Measurements from ENCODE around the gene SCN3B.

SCN3B gene

DNA sequence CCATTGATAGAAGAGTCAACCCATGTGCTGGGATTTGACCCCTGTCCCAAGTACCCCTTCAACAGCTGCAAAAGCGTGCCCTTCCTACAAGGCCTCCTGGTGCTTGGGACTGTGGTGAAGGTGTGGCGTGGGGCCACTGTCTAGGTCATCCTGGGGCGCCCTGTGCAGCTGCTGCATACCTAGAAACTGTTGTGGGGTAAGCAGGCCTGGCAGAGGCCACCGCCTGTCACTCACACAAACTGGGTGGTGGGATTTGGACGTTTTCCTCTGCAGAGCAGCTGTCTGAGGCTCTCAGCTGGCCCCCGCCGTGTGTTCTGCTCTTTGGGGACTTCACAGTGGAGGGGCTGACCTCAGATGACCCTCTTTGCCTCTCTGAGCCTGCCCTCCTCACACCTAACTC, 69.7 kb downstream of the SCN3B start:
- Histone ChIP-seq H3K27me3 (ENCODE audit: control insufficient read depth in 3 of 3, insufficient read depth in 3 of 3, low read depth in 1 of 3, low read length in 3 of 3) (peaks cover 0 to 2% (median 0%) of the 10 kb centered on the region in 3 experiments), H2AK5ac (ENCODE audit: low read depth, low read length) (peak overlapping the region; percentile 34), H3K36me3 (replicated peaks in 1 of 2; ENCODE audit: control insufficient read depth in 2 of 2, insufficient read depth in 2 of 2, low read length in 2 of 2) (peaks cover 0 to 5% of the 10 kb centered on the region in 2 donors), H3K9me3 (replicated peaks in 1 of 2; ENCODE audit: control insufficient read depth in 2 of 2, insufficient read depth in 1 of 2, low read depth in 1 of 2, low read length in 2 of 2) (peaks cover 0 to 4% of the 10 kb centered on the region in 2 donors), H3K4ac (ENCODE audit: low read length) (no peak overlapping the region), H3K4me1 (ENCODE audit: control insufficient read depth in 2 of 2, insufficient read depth in 1 of 2, low read depth in 1 of 2, low read length in 2 of 2) (peaks cover 0 to 29% of the 10 kb centered on the region in 2 donors), H4K91ac (ENCODE audit: low read depth, low read length, poor library complexity) (no peak overlapping the region), H3K18ac (ENCODE audit: low read length) (no peak overlapping the region), H3K23ac (ENCODE audit: low read depth, low read length, poor library complexity) (peak overlapping the region; percentile 5), H2BK5ac (ENCODE audit: low read length) (peak overlapping the region; percentile 35), H3K9ac (ENCODE audit: low read depth, low read length, poor library complexity) (peak overlapping the region; percentile 39), H4K8ac (ENCODE audit: low read depth, low read length) (no peak overlapping the region), H2BK15ac (ENCODE audit: low read length) (no peak overlapping the region), H3K79me1 (ENCODE audit: low read depth, low read length) (peaks cover 10% of the 10 kb centered on the region), H3K4me3 (ENCODE audit: low read length in 2 of 2) (no peak overlapping the region), H3K14ac (ENCODE audit: low read length) (peak overlapping the region; percentile 13), H3K27ac (replicated peaks; ENCODE audit: low read length) (no peak overlapping the region), H2BK12ac (ENCODE audit: low read length) (peak overlapping the region; percentile 7), H2AFZ (ENCODE audit: low read length) (no peak overlapping the region), H2BK120ac (ENCODE audit: low read depth, low read length) (no peak overlapping the region), H3K4me2 (ENCODE audit: insufficient read depth, low read length, poor library complexity, severe bottlenecking) (no peak overlapping the region)
- WGBS, 2 donors (ENCODE audit: extremely low coverage in 2 of 2, insufficient read length in 2 of 2, insufficient replicate concordance in 1 of 2) = no CpG with 5 or more reads among the region's 7 CpGs
- no peak for DNase-seq (ENCODE audit: low spot score)

DNA sequence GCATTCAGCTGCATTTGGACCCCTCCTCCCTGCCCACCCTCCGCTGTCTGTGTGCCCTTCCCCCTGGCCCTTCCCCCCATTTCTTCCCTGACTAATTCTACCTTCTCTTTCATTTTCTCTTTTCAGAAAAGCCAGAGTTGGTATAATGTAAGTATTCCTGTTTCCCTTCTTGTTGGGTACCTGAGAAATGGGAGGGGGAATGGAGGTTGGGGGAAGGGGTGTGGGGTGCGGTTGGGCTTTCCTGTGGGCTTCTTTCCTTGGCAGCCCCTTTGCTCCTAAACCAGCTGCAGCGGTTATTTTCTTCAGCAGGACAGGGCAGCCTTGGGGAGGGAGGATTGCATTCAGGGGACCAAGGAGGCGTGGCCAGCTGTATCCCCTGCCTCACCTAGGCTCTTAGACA, 70.2 kb downstream of the SCN3B start:
- Histone ChIP-seq H2BK15ac (ENCODE audit: low read length) (no peak overlapping the region), H2AK5ac (ENCODE audit: low read depth, low read length) (no peak overlapping the region), H3K4me1 (ENCODE audit: control insufficient read depth in 2 of 2, insufficient read depth in 1 of 2, low read depth in 1 of 2, low read length in 2 of 2) (peaks cover 0 to 29% of the 10 kb centered on the region in 2 donors), H4K91ac (ENCODE audit: low read depth, low read length, poor library complexity) (no peak overlapping the region), H2AFZ (ENCODE audit: low read length) (no peak overlapping the region), H3K4me2 (ENCODE audit: insufficient read depth, low read length, poor library complexity, severe bottlenecking) (no peak overlapping the region), H3K9me3 (replicated peaks in 1 of 2; ENCODE audit: control insufficient read depth in 2 of 2, insufficient read depth in 1 of 2, low read depth in 1 of 2, low read length in 2 of 2) (peaks cover 0 to 4% of the 10 kb centered on the region in 2 donors), H3K79me1 (ENCODE audit: low read depth, low read length) (peaks cover 10% of the 10 kb centered on the region), H4K8ac (ENCODE audit: low read depth, low read length) (no peak overlapping the region), H3K18ac (ENCODE audit: low read length) (no peak overlapping the region), H3K14ac (ENCODE audit: low read length) (no peak overlapping the region), H3K23ac (ENCODE audit: low read depth, low read length, poor library complexity) (no peak overlapping the region), H3K27ac (replicated peaks; ENCODE audit: low read length) (no peak overlapping the region), H3K9ac (ENCODE audit: low read depth, low read length, poor library complexity) (no peak overlapping the region), H2BK5ac (ENCODE audit: low read length) (peak overlapping the region; percentile 44), H2BK12ac (ENCODE audit: low read length) (no peak overlapping the region), H3K36me3 (replicated peaks in 1 of 2; ENCODE audit: control insufficient read depth in 2 of 2, insufficient read depth in 2 of 2, low read length in 2 of 2) (peaks cover 0 to 5% of the 10 kb centered on the region in 2 donors), H3K4me3 (ENCODE audit: low read length in 2 of 2) (no peak overlapping the region), H3K4ac (ENCODE audit: low read length) (no peak overlapping the region), H3K27me3 (ENCODE audit: control insufficient read depth in 3 of 3, insufficient read depth in 3 of 3, low read depth in 1 of 3, low read length in 3 of 3) (peaks cover 0 to 2% (median 0%) of the 10 kb centered on the region in 3 experiments), H2BK120ac (ENCODE audit: low read depth, low read length) (no peak overlapping the region)
- no peak for DNase-seq (ENCODE audit: low spot score)
- no CpG with 5 or more reads among the region's 4 CpGs for WGBS, 2 donors (ENCODE audit: extremely low coverage in 2 of 2, insufficient read length in 2 of 2, insufficient replicate concordance in 1 of 2)

DNA sequence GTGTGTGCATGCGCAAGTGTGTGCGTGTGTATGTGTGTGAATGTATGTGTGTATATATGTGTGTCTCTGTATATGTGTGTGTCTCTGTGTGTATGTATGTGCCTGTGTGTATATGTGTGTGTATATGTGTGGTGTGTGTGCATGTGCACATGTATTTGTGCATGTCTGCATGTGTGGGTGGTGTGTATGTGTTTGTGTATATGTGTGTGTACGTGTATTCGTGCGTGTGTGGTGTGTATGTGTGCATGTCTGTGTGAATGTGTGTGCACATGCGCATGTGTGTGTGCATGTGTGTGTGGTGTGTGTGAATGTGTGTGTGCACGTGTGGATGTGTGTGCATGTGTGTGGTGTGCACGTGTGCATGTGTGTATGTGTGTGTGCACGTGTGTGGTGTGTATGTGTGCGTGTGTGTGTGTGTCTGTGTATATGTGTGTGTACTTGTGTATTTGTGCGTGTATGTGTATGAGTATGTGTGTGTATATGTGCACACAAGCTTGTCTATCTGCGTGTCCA, 71.4 kb downstream of the SCN3B start:
- H3K14ac ChIP-seq (ENCODE audit: low read length) = peak overlapping the region; percentile 92
- H2BK12ac ChIP-seq (ENCODE audit: low read length) = no peak overlapping the region
- no peak for DNase-seq (ENCODE audit: low spot score)
- H3K4me1 ChIP-seq (ENCODE audit: control insufficient read depth in 2 of 2, insufficient read depth in 1 of 2, low read depth in 1 of 2, low read length in 2 of 2) = peaks cover 0 to 29% of the 10 kb centered on the region in 2 donors
- H2AK5ac ChIP-seq (ENCODE audit: low read depth, low read length) = no peak overlapping the region
- H3K27ac ChIP-seq (replicated peaks; ENCODE audit: low read length) = no peak overlapping the region
- peaks cover 10% of the 10 kb centered on the region for H3K79me1 ChIP-seq (ENCODE audit: low read depth, low read length)
- WGBS, 2 donors (ENCODE audit: extremely low coverage in 2 of 2, insufficient read length in 2 of 2, insufficient replicate concordance in 1 of 2) = 100% methylated on average over 1 of the region's 12 CpGs; no CpG with 5 or more reads in 1 of the 2 donors
- H3K36me3 ChIP-seq (replicated peaks in 1 of 2; ENCODE audit: control insufficient read depth in 2 of 2, insufficient read depth in 2 of 2, low read length in 2 of 2) = no peaks in the 10 kb centered on the region
- no peak overlapping the region for H3K4me2 ChIP-seq (ENCODE audit: insufficient read depth, low read length, poor library complexity, severe bottlenecking)
- H2BK120ac ChIP-seq (ENCODE audit: low read depth, low read length) = no peak overlapping the region
- H3K4me3 ChIP-seq (ENCODE audit: low read length in 2 of 2) = peak overlapping the region in 1 of 2 donors; percentile 55
- no peak overlapping the region for H2BK15ac ChIP-seq (ENCODE audit: low read length)
- no peak overlapping the region for H3K9ac ChIP-seq (ENCODE audit: low read depth, low read length, poor library complexity)
- no peak overlapping the region for H3K18ac ChIP-seq (ENCODE audit: low read length)
- H2BK5ac ChIP-seq (ENCODE audit: low read length) = peak overlapping the region; percentile 44
- peaks cover 0 to 4% of the 10 kb centered on the region in 2 donors for H3K9me3 ChIP-seq (replicated peaks in 1 of 2; ENCODE audit: control insufficient read depth in 2 of 2, insufficient read depth in 1 of 2, low read depth in 1 of 2, low read length in 2 of 2)
- peak overlapping the region; percentile 38 for H3K23ac ChIP-seq (ENCODE audit: low read depth, low read length, poor library complexity)
- no peak overlapping the region for H2AFZ ChIP-seq (ENCODE audit: low read length)
- no peak overlapping the region for H4K91ac ChIP-seq (ENCODE audit: low read depth, low read length, poor library complexity)
- H3K4ac ChIP-seq (ENCODE audit: low read length) = no peak overlapping the region
- peak overlapping the region; percentile 99 for H4K8ac ChIP-seq (ENCODE audit: low read depth, low read length)
- H3K27me3 ChIP-seq (ENCODE audit: control insufficient read depth in 3 of 3, insufficient read depth in 3 of 3, low read depth in 1 of 3, low read length in 3 of 3) = peaks cover 0 to 2% (median 0%) of the 10 kb centered on the region in 3 experiments

DNA sequence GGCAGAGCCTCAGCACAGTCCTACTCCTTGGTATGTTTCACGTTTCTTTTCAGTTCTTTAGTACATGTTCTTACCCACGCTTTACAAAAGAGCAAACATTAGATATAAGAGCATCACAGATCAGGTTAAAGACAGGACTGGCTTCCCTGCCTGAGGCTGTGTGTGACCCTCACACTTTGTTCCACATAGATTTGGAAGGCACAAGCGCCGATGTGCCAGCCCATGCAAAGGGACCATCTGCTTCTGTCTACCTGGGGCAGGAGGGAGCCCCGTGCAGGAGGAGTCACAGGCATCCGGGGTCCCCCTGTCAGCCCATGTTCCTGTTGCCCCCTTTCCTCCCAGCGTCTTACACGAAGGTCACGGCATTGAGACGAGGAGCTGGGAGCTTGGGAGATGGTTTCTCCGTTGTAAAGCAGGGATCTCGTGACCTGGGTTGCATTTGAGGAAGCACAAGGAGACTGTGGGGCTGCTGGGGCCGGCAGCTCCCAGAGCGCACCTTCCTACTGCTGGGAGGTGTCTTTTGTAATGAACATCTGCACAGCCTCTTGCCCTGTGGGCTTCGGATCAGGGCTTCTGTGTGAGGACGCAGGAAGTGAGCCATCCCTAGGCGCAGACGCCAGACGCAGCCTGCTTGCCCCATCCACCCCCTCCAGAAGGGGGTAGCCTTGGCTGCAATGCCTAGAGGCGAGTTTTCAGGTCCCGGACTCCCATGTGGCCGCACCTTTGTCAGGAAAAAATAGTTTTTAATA, 72.6 kb downstream of the SCN3B start:
- Histone ChIP-seq H3K4me2 (ENCODE audit: insufficient read depth, low read length, poor library complexity, severe bottlenecking) (no peak overlapping the region), H3K9ac (ENCODE audit: low read depth, low read length, poor library complexity) (no peak overlapping the region), H3K36me3 (replicated peaks in 1 of 2; ENCODE audit: control insufficient read depth in 2 of 2, insufficient read depth in 2 of 2, low read length in 2 of 2) (peaks cover 0 to 3% of the 10 kb centered on the region in 2 donors), H3K14ac (ENCODE audit: low read length) (no peak overlapping the region), H2BK12ac (ENCODE audit: low read length) (no peak overlapping the region), H3K4me1 (ENCODE audit: control insufficient read depth in 2 of 2, insufficient read depth in 1 of 2, low read depth in 1 of 2, low read length in 2 of 2) (peaks cover 0 to 31% of the 10 kb centered on the region in 2 donors), H3K4ac (ENCODE audit: low read length) (no peak overlapping the region), H2AFZ (ENCODE audit: low read length) (no peak overlapping the region), H2AK5ac (ENCODE audit: low read depth, low read length) (no peak overlapping the region), H4K91ac (ENCODE audit: low read depth, low read length, poor library complexity) (no peak overlapping the region), H3K27me3 (ENCODE audit: control insufficient read depth in 3 of 3, insufficient read depth in 3 of 3, low read depth in 1 of 3, low read length in 3 of 3) (peaks cover 0 to 2% (median 0%) of the 10 kb centered on the region in 3 experiments), H2BK15ac (ENCODE audit: low read length) (no peak overlapping the region), H2BK120ac (ENCODE audit: low read depth, low read length) (no peak overlapping the region), H4K8ac (ENCODE audit: low read depth, low read length) (no peak overlapping the region), H2BK5ac (ENCODE audit: low read length) (no peak overlapping the region), H3K23ac (ENCODE audit: low read depth, low read length, poor library complexity) (no peak overlapping the region), H3K79me1 (ENCODE audit: low read depth, low read length) (peaks cover 13% of the 10 kb centered on the region), H3K4me3 (ENCODE audit: low read length in 2 of 2) (no peak overlapping the region), H3K27ac (replicated peaks; ENCODE audit: low read length) (no peak overlapping the region), H3K18ac (ENCODE audit: low read length) (no peak overlapping the region), H3K9me3 (replicated peaks in 1 of 2; ENCODE audit: control insufficient read depth in 2 of 2, insufficient read depth in 1 of 2, low read depth in 1 of 2, low read length in 2 of 2) (peaks cover 0 to 4% of the 10 kb centered on the region in 2 donors)
- no CpG with 5 or more reads among the region's 22 CpGs for WGBS, 2 donors (ENCODE audit: extremely low coverage in 2 of 2, insufficient read length in 2 of 2, insufficient replicate concordance in 1 of 2)
- no peak for DNase-seq (ENCODE audit: low spot score)
